IMR-90 (cell line): ENCODE results near the gene TARBP2.
A peak's percentile ranks its signal among the peaks of the same experiment; 100 is the strongest.
"Not testable (repeated sequence)": the region's sequence is repeated elsewhere in the genome, so short reads cannot be mapped to it uniquely, and the experiment has no call there.

Source experiments
- MAZ ChIP-seq: IDR thresholded peaks from 2 replicates; pipeline ENCODE4 v1.6.1; 2012; ENCODE audit warnings: low read depth, mild to moderate bottlenecking, low read length, improper control_type of control experiment, moderate library complexity, borderline replicate concordance
- MXI1 ChIP-seq: IDR thresholded peaks from 2 replicates; pipeline ENCODE4 v1.6.1; 2012; ENCODE audit warnings: low read depth, mild to moderate bottlenecking, low read length, moderate library complexity, borderline replicate concordance
- NFE2L2 ChIP-seq: fragments of 150-350 bp; IDR thresholded peaks from 2 replicates; pipeline ENCODE4 v1.6.1; 2016; ENCODE audit warnings: low read depth, mild to moderate bottlenecking, low read length
- POLR2A ChIP-seq: IDR thresholded peaks from 2 replicates; pipeline ENCODE4 v1.6.1; 2012; ENCODE audit warnings: mild to moderate bottlenecking, low read depth, low read length
- RAD21 ChIP-seq: IDR thresholded peaks from 2 replicates; pipeline ENCODE4 v1.6.1; 2012; ENCODE audit warnings: low read length, improper control_type of control experiment
- RCOR1 ChIP-seq: IDR thresholded peaks from 2 replicates; pipeline ENCODE4 v1.6.1; 2012; ENCODE audit warnings: mild to moderate bottlenecking, low read length, improper control_type of control experiment; ENCODE audit not compliant: insufficient replicate concordance
- RFX5 ChIP-seq: IDR thresholded peaks from 2 replicates; pipeline ENCODE4 v1.8.0; 2012; ENCODE audit warnings: low read depth, mild to moderate bottlenecking, low read length, moderate library complexity
- SMC3 ChIP-seq: fragments of 150-350 bp; IDR thresholded peaks from 2 replicates; pipeline ENCODE4 v1.6.1; 2016; ENCODE audit warnings: low read depth, mild to moderate bottlenecking, antibody characterized with exemption, low read length, moderate library complexity
- TF ChIP-seq, protein P1 (sequence below): conservative IDR thresholded peaks from 2 replicates; pipeline ENCODE4 v1.5.1; 2012; ENCODE audit warnings: mild to moderate bottlenecking, low read depth, low read length, improper control_type of control experiment

GRCh38 chr12:53481458-53481857 is 19.6 kb upstream of the TARBP2 start:
- TF ChIP-seq, protein P1, sequence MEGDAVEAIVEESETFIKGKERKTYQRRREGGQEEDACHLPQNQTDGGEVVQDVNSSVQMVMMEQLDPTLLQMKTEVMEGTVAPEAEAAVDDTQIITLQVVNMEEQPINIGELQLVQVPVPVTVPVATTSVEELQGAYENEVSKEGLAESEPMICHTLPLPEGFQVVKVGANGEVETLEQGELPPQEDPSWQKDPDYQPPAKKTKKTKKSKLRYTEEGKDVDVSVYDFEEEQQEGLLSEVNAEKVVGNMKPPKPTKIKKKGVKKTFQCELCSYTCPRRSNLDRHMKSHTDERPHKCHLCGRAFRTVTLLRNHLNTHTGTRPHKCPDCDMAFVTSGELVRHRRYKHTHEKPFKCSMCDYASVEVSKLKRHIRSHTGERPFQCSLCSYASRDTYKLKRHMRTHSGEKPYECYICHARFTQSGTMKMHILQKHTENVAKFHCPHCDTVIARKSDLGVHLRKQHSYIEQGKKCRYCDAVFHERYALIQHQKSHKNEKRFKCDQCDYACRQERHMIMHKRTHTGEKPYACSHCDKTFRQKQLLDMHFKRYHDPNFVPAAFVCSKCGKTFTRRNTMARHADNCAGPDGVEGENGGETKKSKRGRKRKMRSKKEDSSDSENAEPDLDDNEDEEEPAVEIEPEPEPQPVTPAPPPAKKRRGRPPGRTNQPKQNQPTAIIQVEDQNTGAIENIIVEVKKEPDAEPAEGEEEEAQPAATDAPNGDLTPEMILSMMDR = not testable (repeated sequence)
- TF ChIP-seq NFE2L2, POLR2A, MXI1, RCOR1, RAD21, MAZ, SMC3: not testable (repeated sequence)
- TF ChIP-seq RFX5 = peak; percentile 44; the same call in 1 of the 2 replicates
